GM19035 (cell line): Measurements from ENCODE around the gene EIF5.

Experiments
- ATAC-seq: cut with Tn5 transposase; IDR thresholded peaks from one replicate; pipeline ENCODE4 v1.9.1; 2021; ENCODE audit not compliant: unreplicated experiment

The EIF5 gene

GRCh38 chr14:103308717-103309616 lies 25.1 kb upstream of the EIF5 start:
- ATAC-seq: no peak

DNA sequence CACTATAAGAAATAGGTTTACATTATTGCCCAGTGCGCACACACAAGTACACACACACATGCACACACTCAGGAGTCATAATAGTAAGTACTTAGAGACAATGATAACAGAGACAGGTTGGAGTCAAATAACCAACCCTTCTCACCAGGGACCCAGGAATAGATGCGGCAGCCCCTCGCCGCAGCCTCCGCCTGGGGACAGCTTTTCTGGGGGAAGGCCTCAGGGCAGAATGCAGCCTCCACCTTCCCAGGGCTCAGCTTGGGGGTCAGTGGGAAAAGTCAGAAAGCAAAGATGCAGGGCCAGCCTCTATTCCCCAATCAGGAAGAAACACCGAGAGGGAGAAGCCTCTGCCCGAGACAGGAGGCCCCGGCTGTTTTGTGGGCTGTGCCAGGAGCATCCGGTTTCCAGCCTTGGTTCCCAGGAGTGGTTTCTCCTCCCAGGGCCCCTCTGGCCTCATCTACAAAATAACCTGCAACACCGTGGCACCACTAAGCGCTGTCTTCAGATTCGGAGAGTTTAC lies 23.4 kb upstream of the EIF5 start:
- no peak for ATAC-seq

- no peak for ATAC-seq
Observed at GRCh38 chr14:103311171-103311997, 22.7 kb upstream of the EIF5 start.

DNA sequence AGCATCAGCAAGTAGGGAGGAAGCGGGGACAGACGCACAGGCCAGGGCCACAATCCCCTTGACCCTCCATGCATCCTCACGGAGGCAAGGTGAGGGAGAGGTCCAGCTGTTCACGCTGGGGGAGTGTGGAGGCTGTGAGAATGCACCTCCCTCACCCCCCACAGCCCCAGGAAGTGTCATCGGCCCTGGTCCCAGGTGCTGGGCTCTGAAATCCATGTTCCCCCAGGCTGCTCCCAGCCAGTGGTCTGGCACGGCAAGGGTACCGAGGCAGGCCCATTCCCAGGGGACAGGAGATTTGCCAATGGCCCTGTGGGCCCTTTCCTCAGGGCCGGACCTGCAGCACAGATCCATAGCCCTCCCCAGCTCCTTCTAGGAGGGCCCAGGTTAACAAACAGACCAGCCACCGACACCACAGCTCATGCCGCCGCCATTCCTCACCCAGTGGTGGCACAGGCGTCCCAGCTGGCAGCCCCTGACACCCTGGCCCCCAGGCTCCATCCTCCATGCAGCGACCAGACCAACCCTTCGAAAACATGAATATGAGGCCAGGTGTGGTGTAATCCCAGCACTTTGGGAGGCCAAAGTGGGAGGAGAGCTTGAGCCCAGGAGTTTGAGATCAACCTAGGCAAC lies 21.9 kb upstream of the EIF5 start:
- ATAC-seq: no peak

GRCh38 chr14:103313704-103314103 lies 20.3 kb upstream of the EIF5 start:
- ATAC-seq: no peak

DNA sequence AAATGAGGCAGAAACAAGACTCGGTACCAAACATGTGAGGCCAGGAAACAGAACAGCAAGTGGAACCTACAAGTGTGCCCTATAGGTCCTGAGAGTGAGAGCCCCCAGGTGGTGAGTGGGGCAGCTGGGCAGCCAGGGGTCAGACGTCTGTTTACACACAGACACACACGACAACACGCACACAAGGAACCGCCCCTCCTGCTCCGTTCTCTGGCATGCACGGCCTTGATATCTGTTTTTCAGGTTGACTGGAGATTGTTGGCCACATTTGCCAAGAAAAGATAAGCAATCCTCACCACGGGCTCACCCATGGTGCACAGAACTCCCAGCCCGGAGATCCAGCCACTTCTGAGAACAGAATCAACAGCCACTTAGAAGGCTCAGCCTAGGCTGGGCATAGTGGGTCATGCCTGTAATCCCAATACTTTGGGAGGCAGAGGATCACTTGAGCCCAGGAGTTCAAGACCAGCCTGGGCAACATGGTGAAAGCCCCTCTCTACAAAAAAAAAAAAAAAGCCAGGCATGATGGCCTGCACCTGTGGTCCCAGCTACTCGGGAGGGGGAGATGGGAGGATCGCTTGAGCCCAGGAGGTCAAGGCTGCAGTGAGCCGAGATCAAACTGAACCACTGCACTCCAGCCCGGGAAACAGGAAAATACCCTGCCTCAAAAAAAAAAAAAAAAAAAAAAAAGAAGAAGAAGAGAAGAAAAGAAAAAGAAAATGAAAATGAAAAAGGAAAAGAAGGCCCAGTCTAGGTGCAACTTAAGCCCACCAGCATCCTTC lies 19.4 kb upstream of the EIF5 start:
- ATAC-seq: no peak

GRCh38 chr14:103315351-103315911 lies 18.6 kb upstream of the EIF5 start:
- ATAC-seq: no peak

GRCh38 chr14:103315941-103316340 lies 18.1 kb upstream of the EIF5 start:
- ATAC-seq: no peak

DNA sequence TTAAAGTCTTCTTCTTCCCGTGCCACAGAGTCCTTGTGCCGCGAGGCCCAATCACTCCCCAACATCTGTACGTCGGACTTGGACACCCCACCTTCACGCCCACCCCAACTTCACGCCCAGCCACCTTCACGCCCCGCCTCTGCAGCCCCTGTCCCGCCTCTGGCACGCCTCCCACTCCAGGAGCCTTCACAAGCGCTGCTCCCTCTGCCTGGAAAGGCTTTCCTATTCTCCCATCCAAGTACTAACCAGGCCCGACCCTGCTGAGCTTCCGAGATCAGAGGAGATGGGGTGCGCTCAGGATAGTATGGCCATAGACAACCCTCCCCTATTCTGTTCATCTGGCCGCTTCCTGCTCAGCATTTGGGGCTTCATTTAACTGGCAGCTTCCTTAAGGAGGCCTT lies 17.3 kb upstream of the EIF5 start:
- ATAC-seq: no peak

DNA sequence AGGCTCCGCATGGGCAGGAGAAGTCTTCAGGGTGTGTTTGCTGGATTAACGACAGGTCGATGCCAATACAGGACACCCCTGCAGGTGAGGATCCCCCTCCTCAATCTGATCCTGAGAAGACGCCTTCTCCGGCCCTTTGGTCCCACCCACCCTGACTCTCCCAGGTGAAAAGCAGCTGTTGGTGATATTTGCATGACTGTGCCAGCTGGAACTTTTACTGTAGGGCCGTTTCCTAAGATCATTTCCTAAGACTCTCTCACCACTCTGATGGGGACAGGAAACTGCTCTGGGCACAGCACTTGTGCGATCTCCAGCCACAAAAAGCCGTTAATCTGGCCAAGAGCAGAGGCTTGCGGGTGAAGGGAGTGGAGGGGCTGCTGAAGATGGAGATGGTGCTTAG lies 16.8 kb upstream of the EIF5 start:
- no peak for ATAC-seq

DNA sequence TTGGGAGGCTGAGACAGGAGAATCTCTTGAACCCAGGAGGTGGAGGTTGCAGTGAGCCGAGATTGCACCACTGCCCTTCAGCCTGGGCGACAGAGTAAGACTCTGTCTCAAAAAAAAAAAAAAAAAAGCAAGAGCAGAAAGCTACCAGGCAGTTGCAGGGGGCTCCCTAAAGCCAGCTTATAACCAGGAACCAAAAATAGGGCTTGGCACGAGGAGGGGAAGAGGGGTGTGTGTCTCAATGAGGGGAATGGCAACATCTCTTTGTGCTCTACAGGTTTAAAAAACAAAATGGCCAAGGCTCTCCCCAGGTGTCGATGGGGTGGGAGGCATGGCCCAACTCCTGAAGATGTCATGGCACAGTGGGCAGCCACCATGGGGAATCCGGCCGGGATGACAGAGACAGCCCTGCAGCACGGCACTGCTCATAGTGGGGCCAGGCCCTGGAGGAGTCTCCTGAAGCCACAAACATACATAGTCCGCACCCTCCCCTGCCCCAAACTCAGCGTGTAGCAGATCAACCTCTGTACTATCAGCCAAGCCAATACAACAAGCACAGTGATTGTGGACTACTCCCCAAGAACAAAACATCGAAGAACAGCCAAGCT lies 16.0 kb upstream of the EIF5 start:
- ATAC-seq: no peak

GRCh38 chr14:103318750-103319419 lies 15.2 kb upstream of the EIF5 start:
- ATAC-seq: peak; percentile 43

DNA sequence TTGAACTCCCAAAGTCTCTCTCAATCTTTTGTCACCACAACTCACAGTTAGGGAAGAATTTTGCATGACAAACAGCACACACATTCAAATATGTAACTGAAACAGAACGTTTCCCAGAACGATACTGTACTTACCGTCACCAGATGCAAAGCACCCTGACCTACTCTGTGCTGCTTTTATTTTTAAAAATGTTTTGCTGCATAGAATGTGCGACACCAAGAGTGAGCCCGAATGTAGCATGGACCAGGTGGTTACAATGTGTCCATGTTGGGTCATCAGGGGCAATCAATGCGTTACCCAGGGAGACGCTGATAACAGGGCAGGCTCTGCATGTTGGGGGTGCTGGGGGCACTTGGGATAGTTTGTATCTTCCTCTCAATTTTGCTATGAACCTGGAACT lies 14.6 kb upstream of the EIF5 start:
- peak; percentile 80 for ATAC-seq

- no peak for ATAC-seq
Observed at GRCh38 chr14:103326078-103326477, 8.0 kb upstream of the EIF5 start.

DNA sequence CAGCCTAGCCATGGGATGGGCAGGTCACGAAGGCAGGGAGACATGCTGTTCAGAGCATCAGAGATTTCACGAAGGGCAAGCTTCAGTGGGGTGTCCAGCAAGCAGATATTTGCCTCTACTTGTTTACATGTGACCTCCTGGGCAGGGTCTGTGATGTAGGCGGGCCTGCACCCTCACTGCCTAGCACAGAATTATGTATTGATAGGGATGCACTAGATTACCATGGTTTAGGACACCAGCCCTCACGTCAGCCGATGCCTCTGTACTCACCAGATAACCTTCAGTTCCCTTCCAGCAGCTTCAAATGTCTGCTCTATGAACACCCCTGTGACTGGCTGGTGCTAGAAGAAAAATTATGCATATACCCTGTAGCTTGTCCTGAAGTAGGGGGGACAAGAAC lies 5.1 kb upstream of the EIF5 start:
- no peak for ATAC-seq

DNA sequence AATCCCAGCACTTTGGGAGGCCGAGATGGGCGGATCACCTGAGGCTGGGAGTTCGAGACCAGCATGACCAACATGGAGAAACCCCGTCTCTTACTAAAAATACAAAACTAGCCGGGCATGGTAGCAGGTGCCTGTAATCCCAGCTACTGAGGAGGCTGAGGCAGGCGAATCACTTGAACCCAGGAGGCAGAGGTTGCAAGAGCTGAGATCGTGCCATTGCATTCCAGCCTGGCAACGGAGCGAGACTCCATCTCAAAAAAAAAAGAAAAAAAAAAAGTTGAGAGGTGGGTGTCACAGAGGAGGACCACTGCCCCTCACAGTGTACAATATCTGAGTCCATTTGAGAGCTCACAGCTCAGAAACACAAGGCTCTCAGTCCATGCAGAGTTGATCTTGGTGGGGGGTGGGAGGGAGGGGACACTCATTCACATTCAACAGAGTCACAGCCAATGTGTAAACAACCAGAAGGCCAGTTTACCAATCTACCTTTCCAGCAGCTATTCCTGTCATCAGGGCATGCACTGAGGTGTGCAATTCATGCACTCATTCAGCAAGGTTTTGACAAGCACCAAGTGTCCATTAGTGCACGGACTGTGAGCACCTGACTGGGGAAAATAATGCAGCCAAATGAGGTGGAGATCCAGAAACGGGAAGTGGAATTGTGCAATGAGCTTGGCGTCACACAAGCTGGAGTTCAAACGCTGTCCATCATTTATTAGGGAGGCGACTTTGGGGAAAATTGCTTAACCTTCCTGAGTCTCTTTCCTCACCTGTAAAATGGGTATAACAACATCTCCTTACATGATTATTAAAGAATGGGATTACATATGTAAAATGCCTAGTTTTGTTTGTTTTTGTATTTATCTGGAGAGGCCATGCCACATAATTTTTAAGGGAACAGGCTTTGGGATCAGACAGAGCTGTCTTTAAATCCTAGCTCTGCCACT lies 4.4 kb upstream of the EIF5 start:
- no peak for ATAC-seq

DNA sequence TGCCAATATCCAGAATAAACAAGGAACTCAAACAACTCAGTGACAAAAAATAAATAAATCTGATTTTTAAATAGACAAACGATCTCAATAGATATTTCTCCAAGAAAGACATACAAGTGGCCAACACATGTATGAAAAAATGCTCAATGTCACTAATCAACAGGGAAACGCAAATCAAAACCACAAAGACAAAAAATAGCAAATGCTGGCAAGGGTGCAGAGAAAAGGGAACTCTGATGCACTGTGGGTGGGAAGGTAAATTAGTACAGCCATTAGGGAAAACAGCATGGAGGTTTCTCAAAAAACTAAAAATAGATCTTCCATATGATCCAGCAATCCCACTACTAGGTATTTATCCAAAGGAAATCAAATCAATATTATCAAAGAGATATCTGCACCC lies 3.5 kb upstream of the EIF5 start:
- no peak for ATAC-seq
